GM19372 (cell line): ENCODE measurements around the gene MCCC1.
"Not testable (repeated sequence)": the region's sequence is repeated elsewhere in the genome, so short reads cannot be mapped to it uniquely, and the experiment has no call there.

Source experiments
- ATAC-seq: cut with Tn5 transposase; IDR thresholded peaks from one replicate; pipeline ENCODE4 v1.9.1; 2021; ENCODE audit warnings: mild to moderate bottlenecking, low read depth, moderate library complexity; ENCODE audit not compliant: unreplicated experiment

The MCCC1 gene

GRCh38 chr3:182993486-182994201 lies 105.7 kb downstream of the MCCC1 start:
- not testable (repeated sequence) for ATAC-seq

- no peak for ATAC-seq
These were observed 109.7 kb downstream of the MCCC1 start for GRCh38 chr3:182989566-182989965.

- no peak for ATAC-seq
These were observed 113.3 kb downstream of the MCCC1 start for GRCh38 chr3:182986021-182986420.

- no peak for ATAC-seq
These were observed 115.4 kb downstream of the MCCC1 start for GRCh38 chr3:182983876-182984275.

GRCh38 chr3:182981038-182981380 lies 118.3 kb downstream of the MCCC1 start:
- no peak for ATAC-seq

GRCh38 chr3:182980204-182981037 lies 118.9 kb downstream of the MCCC1 start, which contains the start of gene DCUN1D1:
DCUN1D1 (minus strand) TSS chr3:182980538; CDS start chr3:182980489, 49 bp downstream.
- ATAC-seq, result peak; percentile 87

GRCh38 chr3:182979674-182980191 lies 119.6 kb downstream of the MCCC1 start:
- ATAC-seq, result peak; percentile 8

- ATAC-seq, result no peak
These were observed 120.1 kb downstream of the MCCC1 start for GRCh38 chr3:182979103-182979673.

- ATAC-seq, result no peak
These were observed 120.9 kb downstream of the MCCC1 start for GRCh38 chr3:182978387-182978786.

- no peak for ATAC-seq
These were observed 126.2 kb downstream of the MCCC1 start for GRCh38 chr3:182973047-182973446.

GRCh38 chr3:182972387-182972786 lies 126.9 kb downstream of the MCCC1 start:
- ATAC-seq, result no peak

- ATAC-seq, result no peak
These were observed 127.7 kb downstream of the MCCC1 start for GRCh38 chr3:182971637-182972036.

GRCh38 chr3:182970811-182971418 lies 128.4 kb downstream of the MCCC1 start:
- ATAC-seq, result no peak

- no peak for ATAC-seq
These were observed 129.4 kb downstream of the MCCC1 start for GRCh38 chr3:182969853-182970252.

- no peak for ATAC-seq
These were observed 130.0 kb downstream of the MCCC1 start for GRCh38 chr3:182969277-182969676.

- ATAC-seq, result peak; percentile 46
These were observed 131.8 kb downstream of the MCCC1 start for GRCh38 chr3:182967218-182968204.

- no peak for ATAC-seq
These were observed 133.4 kb downstream of the MCCC1 start for GRCh38 chr3:182965861-182966366.
